Suppressor macrophage (primary cell): ENCODE results near the gene ACAD11.
A peak's percentile ranks its signal among the peaks of the same experiment; 100 is the strongest.

Experiments used
- DNase-seq, 4 experiments: peaks; one replicate each; pipeline ENCODE4 v3.0.0-alpha.2; 2020 to 2022

Gene ACAD11

GRCh38 chr3:132550579-132551305 is 108.9 kb downstream of the ACAD11 start:
- peak in 3 of 4 experiments; percentile 22 to 45 (median 39) for DNase-seq

GRCh38 chr3:132549890-132550578 is 109.6 kb downstream of the ACAD11 start:
- DNase-seq: peak in 3 of 4 experiments; percentile 8 to 32 (median 16)

- DNase-seq: no peak
Observed at GRCh38 chr3:132549169-132549568, 110.4 kb downstream of the ACAD11 start.

GRCh38 chr3:132545471-132545870 is 114.1 kb downstream of the ACAD11 start:
- DNase-seq: peak; percentile 26 to 75 (median 60)

- no peak for DNase-seq
Observed at GRCh38 chr3:132544130-132544529, 115.5 kb downstream of the ACAD11 start.

GRCh38 chr3:132543011-132543739 is 116.4 kb downstream of the ACAD11 start:
- DNase-seq: peak; percentile 68 to 93 (median 79)

- DNase-seq: no peak
Observed at GRCh38 chr3:132542577-132542976, 117.0 kb downstream of the ACAD11 start.

GRCh38 chr3:132539681-132540080 is 119.9 kb downstream of the ACAD11 start:
- no peak for DNase-seq

- DNase-seq: no peak
Observed at GRCh38 chr3:132538072-132538471, 121.5 kb downstream of the ACAD11 start.

- DNase-seq: no peak
Observed at GRCh38 chr3:132537297-132537696, 122.3 kb downstream of the ACAD11 start.

- DNase-seq: no peak
Observed at GRCh38 chr3:132536442-132537153, 123.0 kb downstream of the ACAD11 start.

- DNase-seq: peak; percentile 66 to 80 (median 77)
Observed at GRCh38 chr3:132535575-132536441, 123.8 kb downstream of the ACAD11 start.

GRCh38 chr3:132530624-132531023 is 129.0 kb downstream of the ACAD11 start:
- no peak for DNase-seq

- no peak for DNase-seq
Observed at GRCh38 chr3:132522353-132522752, 137.3 kb downstream of the ACAD11 start.

- no peak for DNase-seq
Observed at GRCh38 chr3:132521901-132522300, 137.7 kb downstream of the ACAD11 start.

- DNase-seq: no peak
Observed at GRCh38 chr3:132519914-132520313, 139.7 kb downstream of the ACAD11 start.

GRCh38 chr3:132517311-132517710 is 142.3 kb downstream of the ACAD11 start:
- DNase-seq: no peak

GRCh38 chr3:132513057-132513456 is 146.6 kb downstream of the ACAD11 start:
- DNase-seq: no peak

GRCh38 chr3:132509506-132509905 is 150.1 kb downstream of the ACAD11 start:
- DNase-seq: peak in 2 of 4 experiments; percentile 5 to 10

GRCh38 chr3:132509096-132509495 is 150.5 kb downstream of the ACAD11 start:
- no peak for DNase-seq
